ENCODE results near the gene SMYD3.

- TF ChIP-seq ELF4 (IDR thresholded peaks at IDR 0.05): no peak
- TF ChIP-seq SP1 (IDR thresholded peaks at IDR 0.05): no peak
- no peak for TF ChIP-seq SUZ12 (IDR thresholded peaks at IDR 0.05)
- TF ChIP-seq FOXM1 (IDR thresholded peaks at IDR 0.05; ENCODE audit: borderline replicate concordance): no peak
- no peak for TF ChIP-seq PKNOX1 (IDR thresholded peaks at IDR 0.05)
Measured at GRCh38 chr1:245750261-245750660, 756.8 kb downstream of the SMYD3 start.

Measured in HEK293T (cell line).